ENCODE results near the gene MAGI2.

MAGI2 gene

DNA sequence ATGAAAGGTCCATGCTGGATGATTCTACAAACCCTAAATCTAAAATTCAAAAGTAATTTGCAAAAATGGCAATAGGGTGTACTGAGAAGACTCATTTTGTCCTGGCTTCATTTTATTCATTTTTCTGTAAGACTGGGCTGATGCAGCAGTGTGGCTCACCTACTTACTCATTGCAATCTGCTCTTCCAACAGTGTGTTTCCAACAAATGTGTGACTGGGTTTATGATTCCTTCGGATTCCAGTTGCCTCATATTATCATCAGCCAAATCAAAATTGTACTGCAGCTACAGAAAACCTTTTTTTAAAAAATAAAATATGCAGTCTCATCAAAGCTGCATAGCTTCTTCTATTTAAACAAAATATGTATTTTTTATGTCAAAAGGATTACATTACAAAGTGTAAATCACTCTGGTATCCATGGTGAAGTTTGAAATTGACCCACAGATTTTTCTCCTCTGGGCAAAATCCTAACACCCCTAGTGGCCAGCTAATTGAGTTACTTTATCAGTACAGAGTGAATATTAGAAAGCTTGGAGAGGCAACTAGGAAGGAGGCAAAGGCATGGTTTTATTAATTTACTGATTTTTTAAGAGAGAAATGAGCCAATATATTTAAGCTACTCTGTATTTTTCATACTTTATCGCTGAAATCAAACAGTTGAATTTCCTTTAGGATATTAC is 390.3 kb downstream of the MAGI2 start:
- H2AFZ ChIP-seq (ENCODE audit: low read depth, low read length, severe bottlenecking) = no peak overlapping the region
- no peak overlapping the region for H3K4me3 ChIP-seq (ENCODE audit: insufficient read depth, low read length, poor library complexity, severe bottlenecking)
- TF ChIP-seq, protein P1, sequence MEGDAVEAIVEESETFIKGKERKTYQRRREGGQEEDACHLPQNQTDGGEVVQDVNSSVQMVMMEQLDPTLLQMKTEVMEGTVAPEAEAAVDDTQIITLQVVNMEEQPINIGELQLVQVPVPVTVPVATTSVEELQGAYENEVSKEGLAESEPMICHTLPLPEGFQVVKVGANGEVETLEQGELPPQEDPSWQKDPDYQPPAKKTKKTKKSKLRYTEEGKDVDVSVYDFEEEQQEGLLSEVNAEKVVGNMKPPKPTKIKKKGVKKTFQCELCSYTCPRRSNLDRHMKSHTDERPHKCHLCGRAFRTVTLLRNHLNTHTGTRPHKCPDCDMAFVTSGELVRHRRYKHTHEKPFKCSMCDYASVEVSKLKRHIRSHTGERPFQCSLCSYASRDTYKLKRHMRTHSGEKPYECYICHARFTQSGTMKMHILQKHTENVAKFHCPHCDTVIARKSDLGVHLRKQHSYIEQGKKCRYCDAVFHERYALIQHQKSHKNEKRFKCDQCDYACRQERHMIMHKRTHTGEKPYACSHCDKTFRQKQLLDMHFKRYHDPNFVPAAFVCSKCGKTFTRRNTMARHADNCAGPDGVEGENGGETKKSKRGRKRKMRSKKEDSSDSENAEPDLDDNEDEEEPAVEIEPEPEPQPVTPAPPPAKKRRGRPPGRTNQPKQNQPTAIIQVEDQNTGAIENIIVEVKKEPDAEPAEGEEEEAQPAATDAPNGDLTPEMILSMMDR (IDR thresholded peaks at IDR 0.05; ENCODE audit: insufficient read depth, low read length, poor library complexity, severe bottlenecking) = no peak
- no peak for TF ChIP-seq EZH2phosphoT487 (conservative IDR thresholded peaks at IDR 0.05; ENCODE audit: low read length)
- no peak overlapping the region for H3K9ac ChIP-seq (ENCODE audit: low read length)
- no peaks in the 10 kb centered on the region for H3K79me2 ChIP-seq (ENCODE audit: insufficient read depth, low read length)
- H4K20me1 ChIP-seq (ENCODE audit: low read depth, low read length) = no peaks in the 10 kb centered on the region
- H3K27ac ChIP-seq (ENCODE audit: low read depth, low read length) = no peak overlapping the region
- no peaks in the 10 kb centered on the region; the same call in 1 of the 2 replicates for H3K9me2 ChIP-seq (replicated peaks; ENCODE audit: insufficient read depth, low read length)
- H3K9me3 ChIP-seq (ENCODE audit: insufficient read depth, low read length) = no peaks in the 10 kb centered on the region
- no peak overlapping the region for H3K4me2 ChIP-seq (ENCODE audit: low read depth, low read length, poor library complexity, severe bottlenecking)
- no peaks in the 10 kb centered on the region for H3K27me3 ChIP-seq (ENCODE audit: low read length)
- no peaks in the 10 kb centered on the region for H3F3A ChIP-seq (ENCODE audit: insufficient read depth)
- H3K36me3 ChIP-seq (ENCODE audit: low read length) = no peaks in the 10 kb centered on the region

DNA sequence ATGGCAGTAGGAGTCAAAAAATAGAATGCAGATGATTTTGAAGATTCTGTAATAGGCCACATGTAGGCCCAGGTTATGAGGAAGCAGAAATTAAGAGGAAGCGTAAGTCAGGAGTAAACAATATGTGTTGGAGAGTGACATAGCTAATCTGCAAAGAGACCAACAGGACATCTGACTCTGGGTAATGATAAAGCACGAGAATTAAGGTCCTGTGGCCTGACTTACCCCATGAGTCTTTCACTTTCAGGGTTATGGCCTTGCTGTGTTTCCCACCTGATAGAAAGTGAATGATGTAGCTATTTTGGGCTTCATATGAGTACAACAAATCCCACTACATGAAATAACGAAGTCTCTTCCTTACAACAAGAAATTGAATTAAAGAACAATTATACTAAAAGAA is 393.0 kb downstream of the MAGI2 start:
- no peaks in the 10 kb centered on the region for H3K27me3 ChIP-seq (ENCODE audit: low read length)
- no peak overlapping the region for H3K4me2 ChIP-seq (ENCODE audit: low read depth, low read length, poor library complexity, severe bottlenecking)
- no peaks in the 10 kb centered on the region for H3K9me3 ChIP-seq (ENCODE audit: insufficient read depth, low read length)
- no peaks in the 10 kb centered on the region; the same call in 1 of the 2 replicates for H3K9me2 ChIP-seq (replicated peaks; ENCODE audit: insufficient read depth, low read length)
- H2AFZ ChIP-seq (ENCODE audit: low read depth, low read length, severe bottlenecking) = no peak overlapping the region
- H3K9ac ChIP-seq (ENCODE audit: low read length) = no peak overlapping the region
- no peak overlapping the region for H3K4me3 ChIP-seq (ENCODE audit: insufficient read depth, low read length, poor library complexity, severe bottlenecking)
- H3K79me2 ChIP-seq (ENCODE audit: insufficient read depth, low read length) = no peaks in the 10 kb centered on the region
- no peak overlapping the region for H3K27ac ChIP-seq (ENCODE audit: low read depth, low read length)
- no peaks in the 10 kb centered on the region for H3K36me3 ChIP-seq (ENCODE audit: low read length)
- TF ChIP-seq, protein P1 (IDR thresholded peaks at IDR 0.05; ENCODE audit: insufficient read depth, low read length, poor library complexity, severe bottlenecking) = no peak
- no peak for TF ChIP-seq EZH2phosphoT487 (conservative IDR thresholded peaks at IDR 0.05; ENCODE audit: low read length)
- H3F3A ChIP-seq (ENCODE audit: insufficient read depth) = no peaks in the 10 kb centered on the region
- H4K20me1 ChIP-seq (ENCODE audit: low read depth, low read length) = no peaks in the 10 kb centered on the region

DNA sequence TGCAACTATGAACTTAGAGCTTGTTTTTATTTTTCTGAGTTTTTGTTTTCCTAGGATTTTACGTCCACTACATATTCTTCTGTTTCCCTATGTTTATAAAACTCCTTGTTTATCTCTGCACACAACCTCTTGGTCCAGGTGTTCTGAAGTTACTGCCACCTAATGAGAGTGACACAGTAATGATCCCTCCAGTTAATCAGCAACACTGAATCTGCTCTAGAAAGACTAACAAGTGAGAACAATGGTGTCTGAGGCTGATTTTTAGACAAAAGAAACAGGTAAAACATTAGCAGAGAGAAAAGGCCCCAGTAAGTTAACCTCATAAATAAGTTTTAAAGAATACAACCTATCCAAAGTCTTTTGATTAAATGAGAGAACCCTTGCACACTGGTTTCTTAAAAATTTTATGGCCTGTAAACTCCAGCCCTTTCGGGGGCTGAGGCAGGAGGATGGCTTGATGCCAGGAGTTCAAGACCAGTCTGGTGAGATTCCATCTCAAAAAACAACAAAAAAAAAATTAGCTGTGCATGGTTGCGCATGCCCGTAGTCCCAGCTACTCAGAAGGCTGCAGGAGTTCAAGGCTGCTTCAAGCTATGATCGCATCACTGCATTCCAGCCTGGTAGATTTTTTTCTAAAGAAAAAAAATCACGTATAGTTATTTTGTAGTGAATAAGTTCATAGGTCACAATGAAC is 397.6 kb downstream of the MAGI2 start:
- no peaks in the 10 kb centered on the region for H3F3A ChIP-seq (ENCODE audit: insufficient read depth)
- no peak overlapping the region for H3K4me3 ChIP-seq (ENCODE audit: insufficient read depth, low read length, poor library complexity, severe bottlenecking)
- no peaks in the 10 kb centered on the region for H3K36me3 ChIP-seq (ENCODE audit: low read length)
- no peaks in the 10 kb centered on the region for H3K79me2 ChIP-seq (ENCODE audit: insufficient read depth, low read length)
- H3K4me2 ChIP-seq (ENCODE audit: low read depth, low read length, poor library complexity, severe bottlenecking) = no peak overlapping the region
- TF ChIP-seq EZH2phosphoT487 (conservative IDR thresholded peaks at IDR 0.05; ENCODE audit: low read length) = no peak
- TF ChIP-seq, protein P1 (IDR thresholded peaks at IDR 0.05; ENCODE audit: insufficient read depth, low read length, poor library complexity, severe bottlenecking) = no peak
- no peaks in the 10 kb centered on the region for H4K20me1 ChIP-seq (ENCODE audit: low read depth, low read length)
- no peaks in the 10 kb centered on the region for H3K9me2 ChIP-seq (replicated peaks; ENCODE audit: insufficient read depth, low read length)
- no peaks in the 10 kb centered on the region for H3K9me3 ChIP-seq (ENCODE audit: insufficient read depth, low read length)
- no peak overlapping the region for H3K9ac ChIP-seq (ENCODE audit: low read length)
- no peaks in the 10 kb centered on the region for H3K27me3 ChIP-seq (ENCODE audit: low read length)
- no peak overlapping the region for H2AFZ ChIP-seq (ENCODE audit: low read depth, low read length, severe bottlenecking)
- no peak overlapping the region for H3K27ac ChIP-seq (ENCODE audit: low read depth, low read length)
